NOMO-1 treated with DMSO at 0.1 percent for 48 hours (cell line): ENCODE results near the gene S100A12.
A peak's percentile ranks its signal among the peaks of the same experiment; 100 is the strongest.
"Not testable (repeated sequence)": the region's sequence is repeated elsewhere in the genome, so short reads cannot be mapped to it uniquely, and the experiment has no call there.

Source experiments
- DNase-seq: peaks from one replicate; lab custom pipeline; 2025; ENCODE audit not compliant: unreplicated experiment; lab: John Stamatoyannopoulos, UW

The S100A12 gene

DNA sequence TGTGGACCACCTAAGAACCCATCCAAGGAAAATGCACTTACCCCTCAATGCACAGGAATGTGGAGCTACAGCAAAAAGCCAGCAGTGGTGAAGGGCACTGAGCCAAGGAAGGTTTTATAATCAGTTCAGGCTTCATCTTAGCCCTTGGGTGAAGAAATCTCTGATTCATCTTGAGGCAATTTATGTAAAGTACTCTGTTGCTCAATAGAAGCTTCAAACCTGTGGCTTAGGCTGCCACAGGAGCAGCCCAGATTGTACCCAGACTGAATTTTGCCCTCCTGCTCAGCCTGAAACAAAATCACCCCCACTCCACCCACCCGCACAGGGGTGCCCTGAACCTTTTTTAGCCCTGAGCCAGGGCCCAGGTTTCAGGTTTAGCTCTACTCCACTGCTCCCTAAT is at the start of gene S100A12:
S100A12 (minus strand) TSS at position 111 of the 400 bp plus-strand sequence. CDS start 1,029 bp downstream, outside the sequence.
- DNase-seq, result peak; percentile 95

DNA sequence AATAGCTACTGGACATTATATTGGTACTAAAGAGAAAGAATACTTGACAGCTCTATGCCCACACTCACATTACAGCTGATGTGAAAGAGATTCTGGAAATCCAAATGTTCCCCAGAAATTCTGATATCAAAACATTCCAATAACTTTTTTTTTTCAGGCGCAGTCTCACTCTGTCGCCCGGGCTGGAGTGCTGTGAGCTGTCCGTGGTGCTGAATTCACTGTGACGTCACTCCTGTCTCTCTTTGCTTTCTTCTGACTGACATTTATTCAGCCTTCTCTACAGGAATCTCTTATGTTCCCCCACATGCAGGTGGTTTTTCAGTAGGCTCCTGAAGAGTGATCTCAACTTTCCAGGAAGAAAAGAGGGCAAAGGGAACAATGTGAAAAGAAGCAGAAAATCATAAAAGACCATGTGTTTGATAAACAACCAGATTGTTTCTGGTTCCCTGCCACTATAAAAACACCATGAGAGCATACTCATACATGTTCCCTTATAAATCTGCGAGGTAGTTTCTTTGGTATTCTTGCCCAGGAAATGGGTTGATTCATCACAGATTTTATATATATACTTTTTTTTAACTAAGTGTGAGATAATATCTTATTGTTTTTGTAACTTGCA is 47.1 kb upstream of the S100A12 start:
- DNase-seq, result peak; percentile 50

DNA sequence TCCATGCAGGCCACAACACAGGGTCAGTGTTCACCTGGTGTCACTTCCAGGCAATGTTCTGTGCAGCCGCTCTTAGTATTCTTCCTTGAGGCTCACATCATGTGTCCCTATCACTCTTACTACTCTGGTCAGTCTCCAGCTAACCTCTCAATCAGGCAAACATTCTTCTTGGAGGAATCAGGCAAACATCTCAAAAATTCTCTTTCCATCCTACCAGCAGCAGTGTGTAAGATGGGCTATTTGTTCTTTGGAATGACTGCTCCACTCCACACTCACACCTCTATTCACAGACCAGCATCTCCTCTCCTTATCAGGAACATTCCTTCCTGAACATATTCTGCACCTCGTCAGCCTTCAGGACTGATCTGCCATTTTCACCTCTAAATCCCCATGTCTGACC is 44.9 kb upstream of the S100A12 start:
- no peak for DNase-seq

DNA sequence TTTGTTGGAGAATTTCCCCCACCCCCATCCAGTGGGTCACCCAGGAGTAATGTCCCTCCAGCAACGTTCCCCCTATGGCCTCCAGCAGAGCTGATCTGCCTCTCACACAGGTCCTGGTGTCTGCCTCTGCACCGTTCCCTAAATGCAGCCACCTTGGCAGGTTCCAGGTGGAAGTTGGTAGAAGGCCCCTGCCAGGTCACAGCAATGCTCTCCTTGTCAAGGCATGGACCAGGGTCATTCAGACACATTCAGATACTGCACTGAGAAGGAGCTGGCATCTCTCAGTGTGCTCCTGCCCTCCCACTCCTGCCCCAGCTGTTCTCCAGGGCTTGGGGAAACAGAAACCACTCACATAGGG is 44.0 kb upstream of the S100A12 start:
- not testable (repeated sequence) for DNase-seq

DNA sequence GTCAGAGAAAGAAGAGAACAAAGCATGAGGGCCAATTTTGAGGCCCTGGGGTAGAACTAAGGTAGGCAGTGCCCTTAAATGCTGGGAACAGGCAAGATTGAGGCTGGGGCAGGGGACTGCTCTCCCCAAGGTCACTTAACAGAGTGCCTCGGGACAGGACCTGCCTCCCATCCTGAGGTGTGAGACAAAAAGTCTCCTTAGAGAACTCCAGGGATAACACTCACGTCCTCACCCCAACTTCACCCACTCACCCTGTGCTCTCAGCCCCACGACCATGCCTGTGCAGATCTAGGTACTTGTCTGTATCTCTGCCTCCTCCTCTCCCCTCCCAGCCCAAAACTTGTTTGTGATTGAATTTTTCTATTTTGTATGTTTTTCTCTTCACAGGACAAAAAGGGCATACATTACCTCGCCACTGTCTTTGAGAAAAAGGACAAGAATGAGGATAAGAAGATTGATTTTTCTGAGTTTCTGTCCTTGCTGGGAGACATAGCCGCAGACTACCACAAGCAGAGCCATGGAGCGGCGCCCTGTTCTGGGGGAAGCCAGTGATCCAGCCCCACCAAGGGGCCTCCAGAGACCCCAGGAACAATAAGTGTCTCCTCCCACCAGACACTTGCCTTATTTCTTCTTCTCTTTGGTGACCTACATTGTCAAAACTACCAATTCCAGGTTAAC is 43.5 kb upstream of the S100A12 start:
- not testable (repeated sequence) for DNase-seq

DNA sequence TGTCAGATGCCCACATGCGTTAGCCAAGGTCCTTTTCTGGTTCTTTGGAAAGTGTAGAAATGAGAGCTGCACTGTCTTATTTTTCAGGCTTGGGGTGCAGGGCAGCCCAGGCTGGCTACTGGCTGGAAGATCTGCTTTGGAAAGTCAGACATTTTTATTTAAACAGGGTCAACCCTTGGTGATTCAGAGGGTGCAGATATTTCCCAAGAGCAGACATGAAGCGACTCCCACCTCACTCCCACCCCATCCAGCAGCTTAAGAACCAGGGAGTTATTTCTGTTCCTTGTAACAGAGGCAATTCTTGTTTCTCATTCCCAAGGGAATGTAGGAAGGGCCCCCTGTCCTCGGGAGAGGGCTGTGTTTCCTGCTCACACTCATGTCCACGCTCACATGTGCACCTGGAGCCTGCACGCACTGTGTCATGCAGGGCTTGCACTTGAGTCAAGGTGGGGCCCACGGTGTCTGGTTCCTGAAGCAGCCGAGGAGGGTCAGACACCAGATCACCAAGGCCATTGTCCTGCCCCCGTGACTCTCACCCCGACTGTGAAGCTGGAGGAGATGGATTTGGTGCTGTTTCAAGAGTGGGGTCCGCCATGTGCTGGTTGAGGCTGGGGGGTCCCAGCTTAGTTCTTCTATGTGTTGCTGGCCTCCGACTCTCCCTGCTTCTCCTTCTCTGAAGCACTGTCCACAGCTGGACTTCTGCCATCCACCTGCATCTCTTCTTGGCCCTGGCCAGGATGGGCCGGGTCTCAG is 41.9 kb upstream of the S100A12 start:
- no peak for DNase-seq

DNA sequence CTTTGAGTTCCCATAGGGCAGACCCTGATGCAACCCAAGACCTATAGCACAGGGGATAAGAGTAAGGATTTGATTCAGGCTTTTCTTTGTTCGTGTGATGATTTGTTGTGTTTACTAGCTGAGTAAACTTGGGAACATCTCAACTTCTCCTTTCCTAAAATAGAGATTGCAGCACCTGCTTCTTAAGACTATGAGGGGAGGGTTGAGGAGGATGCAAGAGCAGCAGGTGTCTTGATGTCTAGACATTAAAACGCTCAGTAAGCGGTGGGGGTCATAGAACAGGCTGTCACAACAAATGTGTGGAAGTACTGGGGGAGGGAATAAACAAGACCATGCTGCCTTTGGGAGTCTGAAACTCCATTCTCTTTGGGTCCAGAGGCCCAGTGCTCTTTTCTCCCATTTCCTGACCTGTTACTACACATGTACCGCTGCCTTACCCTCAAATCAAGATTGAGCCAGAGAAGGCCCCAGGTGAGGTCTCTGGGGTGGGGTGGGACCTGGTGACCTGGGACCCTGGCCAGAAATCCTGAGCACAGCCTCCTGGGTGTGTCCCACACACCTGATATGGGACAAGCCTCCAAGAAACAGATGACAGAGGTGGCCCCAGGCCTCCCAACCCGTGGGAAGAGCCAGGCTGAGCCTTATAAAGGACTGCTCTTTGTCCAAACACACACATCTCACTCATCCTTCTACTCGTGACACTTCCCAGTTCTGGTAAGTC is 40.6 kb upstream of the S100A12 start, which contains the start of gene S100A7A:
S100A7A (plus strand) TSS at position 671 of the 721 bp plus-strand sequence. CDS start 1,563 bp downstream, outside the sequence.
- no peak for DNase-seq

DNA sequence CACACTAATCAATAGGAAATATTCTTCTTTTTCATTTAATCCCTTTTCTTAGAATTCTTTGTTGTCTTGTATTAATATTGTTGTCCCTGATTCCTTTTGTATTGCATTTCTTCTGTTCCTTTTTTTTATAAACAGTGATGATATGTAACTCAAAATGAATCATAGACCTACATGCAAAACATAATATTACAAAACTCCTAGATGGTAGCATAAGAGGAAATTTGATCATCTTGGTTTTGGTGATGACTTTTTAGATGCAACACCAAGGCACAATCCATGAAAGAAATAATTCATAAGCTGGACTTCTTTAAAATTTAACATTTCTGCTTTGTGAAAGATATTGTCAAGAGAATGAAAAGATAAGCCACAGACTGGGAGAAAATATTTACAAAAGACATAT is 38.5 kb upstream of the S100A12 start:
- not testable (repeated sequence) for DNase-seq

DNA sequence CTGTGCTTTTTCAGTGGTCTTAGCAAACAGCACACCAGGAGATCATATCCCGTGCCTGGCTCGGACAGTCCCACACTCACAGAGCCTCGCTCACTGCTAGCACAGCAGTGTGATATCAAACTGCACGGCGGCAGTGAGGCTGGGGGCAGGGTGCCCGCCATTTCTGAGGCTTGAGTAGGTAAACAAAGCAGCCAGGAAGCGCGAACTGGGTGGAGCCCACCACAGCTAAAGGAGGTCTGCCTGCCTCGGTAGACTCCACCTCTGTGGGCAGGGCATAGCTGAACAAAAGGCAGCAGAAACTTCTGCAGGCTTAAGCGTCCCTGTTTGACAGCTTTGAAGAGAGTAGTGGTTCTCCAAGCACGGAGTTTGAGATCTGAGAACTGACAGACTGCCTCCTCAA is 31.9 kb upstream of the S100A12 start:
- DNase-seq, result not testable (repeated sequence)

DNA sequence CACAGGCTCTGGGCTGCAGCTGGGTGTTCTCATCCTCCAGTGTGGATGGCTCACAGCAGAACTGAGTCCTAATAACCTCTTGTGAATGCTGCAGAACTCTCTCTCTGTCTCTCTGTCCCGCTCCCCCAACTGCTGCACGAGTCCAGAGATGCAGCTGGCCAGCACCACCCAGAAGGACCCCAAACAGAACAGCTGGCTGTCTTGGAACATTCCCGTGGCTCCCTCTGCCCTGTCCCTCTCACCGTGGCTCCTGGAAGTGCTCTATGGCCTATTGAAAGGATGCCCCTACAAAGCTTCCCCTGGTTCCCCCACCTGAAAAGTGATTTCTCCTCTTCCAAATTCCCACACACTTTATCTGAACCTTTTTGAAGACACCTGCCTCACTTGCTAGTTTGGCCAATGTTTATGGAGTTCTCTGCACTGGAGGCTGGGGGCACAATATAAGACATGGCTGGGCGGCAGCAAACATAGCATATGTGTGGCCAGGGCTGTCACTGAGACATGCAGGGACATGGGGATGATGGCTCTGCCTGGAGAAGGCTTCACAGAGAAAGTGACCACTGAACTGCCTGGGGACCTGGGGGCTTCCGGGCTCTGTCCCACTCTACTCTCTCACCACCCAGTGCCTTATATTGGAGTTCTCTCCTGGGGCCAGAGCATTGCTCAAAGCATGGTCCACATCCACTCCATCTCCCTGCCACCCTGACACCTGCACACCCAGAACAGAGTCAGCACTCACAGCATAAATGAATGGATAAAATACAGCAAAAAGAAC is 30.6 kb upstream of the S100A12 start:
- not testable (repeated sequence) for DNase-seq

DNA sequence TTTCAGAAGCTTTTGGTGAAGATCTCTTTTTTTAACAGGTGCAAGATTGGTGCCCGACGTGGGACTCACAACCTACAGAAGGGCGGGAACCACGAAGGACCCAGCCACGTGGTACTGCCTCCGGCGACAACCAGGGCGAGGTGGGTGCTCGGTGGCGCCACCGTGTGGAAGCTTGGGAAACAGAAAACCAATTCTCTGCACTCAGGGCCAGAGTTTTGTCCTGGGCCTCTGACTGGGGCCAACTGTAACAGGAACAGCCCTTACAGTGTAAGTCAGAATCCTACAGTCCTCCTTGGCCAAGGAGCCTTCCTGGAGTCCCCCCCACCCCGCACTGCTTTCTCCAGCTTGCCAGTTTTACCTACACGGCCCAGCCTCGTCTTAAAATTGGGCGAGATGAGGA is 29.3 kb upstream of the S100A12 start:
- DNase-seq, result peak; percentile 57

DNA sequence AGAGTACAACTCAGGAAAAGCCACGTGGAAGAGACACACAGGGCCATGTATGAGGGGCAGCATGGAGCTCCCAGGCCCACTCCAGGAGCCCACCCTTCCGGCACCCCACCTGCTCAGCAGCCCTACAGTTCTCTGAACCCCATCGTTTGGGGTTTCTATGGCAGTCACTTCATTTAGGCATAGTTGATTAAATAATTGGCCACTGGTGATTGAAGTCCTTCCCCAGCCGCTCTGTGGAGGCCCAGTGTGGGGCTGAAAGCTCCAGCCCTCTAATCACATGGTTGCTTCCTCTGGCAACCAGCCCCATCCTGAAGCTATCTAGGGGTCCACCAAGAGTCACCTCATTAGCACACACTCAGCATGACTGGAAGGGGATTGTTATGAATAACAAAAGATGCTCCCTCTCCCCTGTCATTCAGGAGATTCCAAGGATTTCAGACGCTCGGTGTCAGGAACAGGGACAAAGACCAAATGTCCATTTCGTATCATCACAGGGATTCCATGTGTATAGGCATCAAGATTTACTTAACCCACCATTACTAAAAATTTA is 28.7 kb upstream of the S100A12 start:
- DNase-seq, result no peak

DNA sequence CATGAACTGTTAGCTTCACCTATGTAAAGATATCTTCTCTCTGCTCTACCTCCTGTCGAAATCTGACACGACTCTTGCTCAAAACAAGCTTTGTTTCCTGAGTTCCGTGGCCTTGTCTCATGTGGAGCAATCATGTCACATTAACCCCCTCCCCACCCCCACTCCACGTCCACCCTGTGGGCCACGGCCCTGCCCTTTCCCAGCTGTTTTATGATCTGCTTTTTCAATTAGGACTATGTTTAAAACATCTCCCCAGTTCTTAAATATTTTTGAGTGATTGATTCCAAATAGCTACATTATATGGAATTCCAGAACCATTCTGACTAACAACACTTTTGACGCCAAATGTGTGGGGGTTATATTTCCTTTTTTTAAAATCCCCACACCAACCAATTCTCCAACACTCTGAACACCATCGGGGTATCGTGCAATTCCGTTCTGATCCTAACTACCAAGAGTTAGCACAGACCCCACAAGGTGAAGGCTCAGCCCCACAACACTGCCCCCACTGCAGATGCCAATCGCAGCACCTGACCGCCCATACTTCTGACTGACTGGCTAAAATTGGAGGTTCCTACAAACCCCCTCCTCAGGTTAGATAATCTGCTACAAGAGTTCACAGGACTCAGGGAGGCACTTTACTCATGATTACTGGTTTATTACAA is 28.1 kb upstream of the S100A12 start:
- peak; percentile 19 for DNase-seq

DNA sequence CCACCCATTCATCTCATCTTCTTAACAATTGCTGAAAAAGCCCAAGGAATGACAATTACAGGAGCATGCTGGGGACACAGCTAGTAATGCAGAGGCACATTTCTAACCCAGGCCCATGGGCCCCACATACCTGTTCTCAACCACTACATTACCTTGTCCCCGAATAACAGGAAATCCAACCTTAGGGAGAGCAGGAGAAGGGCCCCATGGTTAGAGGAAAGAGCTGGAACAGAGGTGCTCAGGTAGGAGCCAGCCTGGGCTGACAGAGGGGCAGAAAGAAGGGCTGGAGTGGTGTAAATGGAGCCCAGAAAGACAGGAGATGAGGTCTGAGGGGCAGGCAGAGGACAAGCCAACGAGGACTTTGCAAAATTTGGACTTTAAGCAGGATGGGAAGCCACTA is 26.8 kb upstream of the S100A12 start:
- DNase-seq, result no peak

DNA sequence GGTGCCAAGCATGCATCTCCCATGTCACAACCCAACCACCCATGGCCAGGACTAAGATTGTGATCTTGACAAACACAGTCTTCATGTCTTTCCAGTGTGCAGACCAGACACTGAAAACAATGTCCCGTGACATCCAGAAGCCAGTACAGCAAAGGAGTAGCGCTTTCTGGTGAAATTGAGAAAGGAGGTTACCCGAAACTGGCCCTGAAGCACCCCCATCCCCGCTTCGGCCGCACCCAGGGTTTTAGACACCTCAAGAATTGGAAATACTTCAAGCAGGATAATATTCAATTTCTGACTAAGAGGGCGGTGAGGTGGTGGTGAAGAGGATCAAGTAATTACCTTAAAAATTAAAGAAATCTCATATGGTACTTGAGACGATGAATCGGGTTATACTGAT is 26.0 kb upstream of the S100A12 start:
- no peak for DNase-seq

DNA sequence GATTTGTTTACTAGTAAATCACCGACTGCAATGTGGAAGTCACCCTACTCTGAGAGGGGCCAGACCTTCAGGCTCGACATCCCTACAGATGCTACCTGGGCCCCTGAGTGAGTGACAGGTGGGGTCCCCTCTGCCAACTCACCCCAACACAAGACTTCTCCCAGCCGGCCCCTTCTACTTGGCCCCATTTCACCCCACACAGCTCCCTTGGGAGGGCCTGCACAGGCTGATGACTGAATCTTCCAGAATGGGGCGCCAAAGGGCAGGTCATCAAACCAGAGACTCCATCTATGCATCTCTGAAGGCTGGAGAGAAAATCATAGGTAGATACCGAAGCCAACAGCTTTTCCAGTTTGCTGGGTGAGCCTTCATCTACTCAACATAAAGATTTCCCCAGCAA is 24.8 kb upstream of the S100A12 start:
- DNase-seq, result no peak

DNA sequence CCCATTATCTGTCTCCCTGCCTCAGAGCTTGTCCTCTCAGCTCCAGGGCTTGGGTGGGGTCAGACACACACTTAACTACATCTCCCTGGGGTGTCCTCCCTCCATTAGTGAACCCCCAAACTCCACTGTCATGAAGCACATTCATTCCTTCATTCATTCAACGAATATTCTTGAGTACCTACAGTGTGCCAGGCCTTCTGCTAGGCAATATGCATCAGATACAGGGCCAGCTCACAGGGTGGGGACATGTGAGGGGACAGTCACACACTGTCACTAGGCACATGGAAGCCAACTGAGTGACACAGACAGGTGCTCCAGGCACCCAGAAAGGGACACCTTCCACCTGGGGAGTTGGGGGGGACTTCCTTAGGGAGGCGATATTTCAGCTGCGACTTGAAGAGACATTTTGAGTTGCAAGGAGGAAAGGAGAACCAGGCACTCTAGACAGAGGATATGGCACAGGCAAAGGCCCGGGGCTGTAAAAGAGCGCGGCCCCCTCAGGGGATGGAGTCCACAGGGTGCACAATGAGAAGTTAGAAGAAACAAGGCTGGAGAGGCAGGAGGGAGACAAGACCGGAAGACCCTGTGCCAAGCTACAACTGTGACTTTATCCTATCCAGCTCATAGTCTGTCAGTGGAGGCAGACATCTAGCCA is 24.1 kb upstream of the S100A12 start:
- DNase-seq, result no peak

DNA sequence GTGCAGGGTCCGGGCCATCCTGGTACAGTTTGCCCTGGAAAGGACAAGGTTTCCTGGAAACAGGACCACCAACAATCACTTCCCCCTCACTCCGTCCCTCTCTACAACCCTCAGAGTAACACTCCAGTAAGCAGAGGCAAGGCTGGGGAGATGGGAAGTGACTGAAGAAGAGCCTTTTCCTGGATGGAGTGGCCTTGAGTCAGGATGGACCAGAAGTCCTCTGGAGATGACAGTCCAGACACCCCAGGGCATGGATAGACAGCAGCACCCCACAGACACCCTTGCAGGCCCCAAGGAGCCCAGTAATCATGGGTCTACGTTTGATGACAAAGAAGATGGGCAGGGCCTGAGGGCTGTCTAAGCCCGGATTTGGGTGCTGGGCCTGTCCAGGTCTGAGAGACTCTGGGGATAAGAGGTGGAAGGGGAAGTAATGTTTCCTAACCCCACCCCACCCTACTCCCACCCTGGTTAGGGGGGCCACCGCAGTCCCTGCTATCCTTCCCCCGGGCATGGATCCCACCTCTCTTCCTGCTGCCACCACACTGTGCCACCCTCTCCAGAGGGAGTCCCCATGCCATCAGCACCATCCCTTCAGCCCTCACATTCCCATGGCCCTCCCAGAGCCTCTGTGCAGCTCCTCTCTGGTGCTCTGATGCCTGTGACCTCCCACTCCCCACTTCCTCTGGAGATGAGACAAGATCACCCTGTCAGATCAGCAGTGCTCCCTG is 22.7 kb upstream of the S100A12 start:
- DNase-seq, result no peak
